Epithelial cell of prostate (primary cell): ENCODE data around the gene DAD1.
A peak's percentile ranks its signal among the peaks of the same experiment; 100 is the strongest.
"Not testable (repeated sequence)": the region's sequence is repeated elsewhere in the genome, so short reads cannot be mapped to it uniquely, and the experiment has no call there.

Experiments
- DNase-seq: peaks from one replicate; pipeline ENCODE4 v3.0.0-alpha.2; 2011; ENCODE audit warnings: low read depth, low spot score
- H3K27ac ChIP-seq: fragments of 450-650 bp; 2 replicates; pipeline ENCODE4 v1.5.1; 2017; ENCODE audit warnings: mild to moderate bottlenecking

Gene DAD1

GRCh38 chr14:22570132-22570949 is 18.7 kb downstream of the DAD1 start:
- H3K27ac ChIP-seq, result peak overlapping the region; percentile 50
- no peak for DNase-seq

GRCh38 chr14:22569737-22570131 is 19.3 kb downstream of the DAD1 start:
- no peak overlapping the region for H3K27ac ChIP-seq
- DNase-seq, result no peak

- no peak overlapping the region for H3K27ac ChIP-seq
Measured at GRCh38 chr14:22569106-22569736, 19.8 kb downstream of the DAD1 start.

GRCh38 chr14:22567437-22567836 is 21.6 kb downstream of the DAD1 start:
- H3K27ac ChIP-seq, result no peak overlapping the region
- DNase-seq, result no peak

More at GRCh38 chr14:22569106-22569736, 19.8 kb downstream of the DAD1 start:
- no peak for DNase-seq

- H3K27ac ChIP-seq, result no peak overlapping the region
- no peak for DNase-seq
Measured at GRCh38 chr14:22566845-22567244, 22.2 kb downstream of the DAD1 start.

- DNase-seq, result not testable (repeated sequence)
Measured at GRCh38 chr14:22566266-22566665, 22.8 kb downstream of the DAD1 start.

GRCh38 chr14:22565391-22565945 is 23.6 kb downstream of the DAD1 start:
- DNase-seq, result no peak
- H3K27ac ChIP-seq, result no peak overlapping the region

More at GRCh38 chr14:22566266-22566665, 22.8 kb downstream of the DAD1 start:
- H3K27ac ChIP-seq, result not testable (repeated sequence)

GRCh38 chr14:22564463-22564862 is 24.6 kb downstream of the DAD1 start:
- H3K27ac ChIP-seq, result peak overlapping the region; percentile 32
- DNase-seq, result no peak

- no peak for DNase-seq
Measured at GRCh38 chr14:22563987-22564386, 25.0 kb downstream of the DAD1 start.

GRCh38 chr14:22561661-22562579 is 27.1 kb downstream of the DAD1 start:
- DNase-seq, result no peak
- H3K27ac ChIP-seq, result no peak overlapping the region

More at GRCh38 chr14:22563987-22564386, 25.0 kb downstream of the DAD1 start:
- peak overlapping the region; percentile 32 for H3K27ac ChIP-seq

GRCh38 chr14:22561366-22561660 is 27.7 kb downstream of the DAD1 start:
- DNase-seq, result no peak
- H3K27ac ChIP-seq, result no peak overlapping the region

GRCh38 chr14:22560662-22561365 is 28.2 kb downstream of the DAD1 start:
- DNase-seq, result no peak
- H3K27ac ChIP-seq, result no peak overlapping the region

GRCh38 chr14:22559041-22559440 is 30.0 kb downstream of the DAD1 start:
- no peak for DNase-seq
- H3K27ac ChIP-seq, result no peak overlapping the region

GRCh38 chr14:22558221-22558913 is 30.7 kb downstream of the DAD1 start:
- DNase-seq, result no peak
- H3K27ac ChIP-seq, result no peak overlapping the region

GRCh38 chr14:22557846-22558220 is 31.2 kb downstream of the DAD1 start:
- DNase-seq, result no peak
- H3K27ac ChIP-seq, result no peak overlapping the region

GRCh38 chr14:22556990-22557623 is 31.9 kb downstream of the DAD1 start:
- peak overlapping the region; percentile 89 for H3K27ac ChIP-seq
- DNase-seq, result no peak

- peak overlapping the region; percentile 89 for H3K27ac ChIP-seq
- peak; percentile 81 for DNase-seq
Measured at GRCh38 chr14:22556021-22556989, 32.7 kb downstream of the DAD1 start.
